GM21737 (cell line): Measurements from ENCODE around the gene CTRB2.
"Not testable (repeated sequence)": the region's sequence is repeated elsewhere in the genome, so short reads cannot be mapped to it uniquely, and the experiment has no call there.

Source experiments
- ATAC-seq: cut with Tn5 transposase; IDR thresholded peaks from one replicate; pipeline ENCODE4 v1.9.1; 2021; ENCODE audit warnings: mild to moderate bottlenecking, moderate library complexity; ENCODE audit not compliant: unreplicated experiment

The CTRB2 gene

DNA sequence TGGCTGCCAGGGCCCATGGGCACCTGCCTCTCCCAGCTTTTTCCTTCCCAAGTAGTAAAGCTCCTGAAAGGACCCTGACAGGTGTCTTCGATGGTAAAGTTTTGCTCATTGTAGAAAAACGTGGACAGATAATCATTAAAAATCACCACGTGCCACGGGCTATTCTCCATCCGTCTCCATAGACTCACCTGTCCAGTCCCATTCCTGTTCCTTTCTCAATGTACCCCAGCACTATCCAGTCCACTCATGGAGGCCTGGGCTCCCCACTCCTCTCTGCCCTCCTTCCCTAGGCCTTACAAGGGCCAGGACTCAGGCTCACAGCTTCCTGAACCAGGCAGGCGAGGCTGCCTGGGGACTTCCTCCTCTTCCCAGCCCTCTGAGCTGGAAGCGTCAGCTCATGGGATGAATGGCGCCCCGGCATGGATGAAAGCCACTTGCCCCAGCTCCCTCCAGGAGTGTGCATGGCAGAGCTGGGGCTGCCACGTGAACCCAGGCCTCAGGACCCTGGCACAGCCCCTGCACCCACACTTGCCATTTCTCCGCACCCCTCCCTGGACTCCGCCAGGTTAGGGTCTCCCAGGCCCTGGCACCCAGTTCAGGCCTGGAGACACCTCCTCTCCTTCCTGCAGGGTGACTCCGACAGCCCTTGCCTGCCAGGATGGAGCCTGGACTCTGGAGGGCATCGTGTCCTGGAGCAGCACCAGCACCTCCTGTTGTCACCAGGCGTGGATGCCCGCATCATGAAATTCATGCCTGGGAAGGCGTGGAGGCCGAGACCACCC lies 20.6 kb upstream of the CTRB2 start:
- no peak for ATAC-seq

DNA sequence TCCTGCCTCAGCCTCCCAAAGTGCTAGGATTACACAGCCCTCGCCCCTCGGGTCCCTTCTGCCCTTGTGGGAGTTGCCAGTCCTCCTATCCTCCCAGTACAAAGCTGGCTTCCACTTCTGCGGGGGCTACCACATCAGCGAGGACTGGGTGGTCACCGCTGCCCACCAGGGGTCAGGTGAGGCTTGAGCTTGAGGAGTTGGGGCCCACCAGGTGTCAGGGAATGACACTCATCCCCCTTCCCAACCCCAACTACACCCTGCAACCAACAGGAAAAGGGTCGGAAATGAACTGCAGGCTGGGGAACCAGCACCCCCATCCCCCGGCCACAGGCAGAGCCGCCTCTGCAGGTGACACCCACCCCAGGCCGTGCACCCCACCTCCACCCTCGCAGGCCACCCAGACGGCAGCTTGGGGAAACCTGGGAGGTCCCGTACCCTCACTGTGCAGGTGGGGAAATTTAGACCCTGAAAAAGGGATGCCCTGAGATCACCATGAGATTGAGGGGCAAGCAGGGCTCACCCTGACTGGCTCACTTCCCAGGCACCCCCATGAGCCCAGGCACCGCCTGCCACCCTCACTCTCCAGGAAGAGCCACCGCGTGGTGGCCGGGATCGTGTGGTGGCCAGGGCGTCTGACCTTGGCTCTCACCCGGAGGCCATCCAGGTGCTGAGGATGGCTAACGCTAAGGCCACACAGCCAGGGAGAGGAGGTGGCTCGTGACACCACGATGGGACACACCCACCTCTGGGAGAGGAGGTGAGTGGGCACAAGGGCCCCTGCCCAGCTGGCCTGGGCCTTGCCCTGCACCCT lies 19.8 kb upstream of the CTRB2 start:
- no peak for ATAC-seq

GRCh38 chr16:75225678-75226515 lies 18.9 kb upstream of the CTRB2 start:
- ATAC-seq = no peak

- ATAC-seq = no peak
Measured at GRCh38 chr16:75225092-75225491, 18.1 kb upstream of the CTRB2 start.

- ATAC-seq = no peak
Measured at GRCh38 chr16:75224306-75225082, 17.5 kb upstream of the CTRB2 start.

DNA sequence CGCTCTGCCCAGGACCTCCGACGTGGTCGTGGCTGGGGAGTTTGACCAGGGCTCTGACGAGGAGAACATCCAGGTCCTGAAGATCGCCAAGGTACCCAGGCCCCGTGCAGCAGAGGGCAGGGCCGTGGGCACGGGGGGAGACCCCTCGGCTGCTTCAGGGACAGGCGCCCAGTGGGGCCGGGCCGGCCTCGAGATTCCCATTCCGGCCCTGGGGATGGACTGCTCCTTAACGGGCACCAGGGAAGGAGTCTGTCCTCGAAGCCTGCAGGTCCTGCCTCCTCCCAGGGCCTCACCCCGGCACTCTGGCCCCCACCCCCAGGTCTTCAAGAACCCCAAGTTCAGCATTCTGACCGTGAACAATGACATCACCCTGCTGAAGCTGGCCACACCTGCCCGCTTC lies 16.2 kb upstream of the CTRB2 start:
- ATAC-seq = not testable (repeated sequence)

GRCh38 chr16:75222271-75222783 lies 15.4 kb upstream of the CTRB2 start:
- ATAC-seq = no peak

DNA sequence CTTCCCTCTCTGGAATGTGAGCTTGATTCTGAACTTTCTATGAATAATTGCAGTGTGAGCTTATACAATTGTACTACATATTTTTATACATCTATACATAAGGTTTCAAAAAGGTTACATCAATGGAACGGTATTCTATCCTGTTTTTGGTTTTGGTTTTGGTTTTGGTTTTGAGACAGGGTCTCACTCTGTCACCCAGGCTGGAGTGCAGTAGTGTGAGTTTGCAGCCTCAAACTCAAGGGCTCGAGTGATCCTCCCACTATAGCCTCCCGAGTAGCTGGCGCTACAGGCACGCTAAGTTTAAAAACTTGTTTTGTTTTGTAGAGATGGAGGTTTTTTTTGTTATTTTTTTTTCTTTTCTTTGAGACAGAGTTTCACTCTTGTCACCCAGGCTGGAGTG lies 12.9 kb upstream of the CTRB2 start:
- ATAC-seq = no peak

DNA sequence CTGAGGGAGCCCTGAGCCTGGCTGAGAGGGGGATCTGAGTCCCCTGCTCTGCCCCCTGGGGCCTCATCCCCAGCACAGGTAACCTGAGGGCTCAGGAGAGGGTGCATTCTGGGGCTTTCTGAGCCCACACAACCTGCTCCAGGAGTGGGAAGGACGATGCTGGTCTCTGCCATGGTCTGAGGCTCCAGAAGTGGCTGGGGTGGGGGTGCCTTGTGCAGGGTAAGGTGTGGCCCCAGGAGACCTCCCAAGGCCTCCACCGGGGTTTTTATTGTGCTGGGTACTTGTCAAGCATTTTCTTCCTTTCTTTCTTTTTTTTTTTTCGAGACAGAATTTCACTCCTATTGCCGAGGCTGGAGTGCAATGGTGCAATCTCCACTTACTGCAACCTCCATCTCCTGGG lies 12.1 kb upstream of the CTRB2 start:
- ATAC-seq = no peak

DNA sequence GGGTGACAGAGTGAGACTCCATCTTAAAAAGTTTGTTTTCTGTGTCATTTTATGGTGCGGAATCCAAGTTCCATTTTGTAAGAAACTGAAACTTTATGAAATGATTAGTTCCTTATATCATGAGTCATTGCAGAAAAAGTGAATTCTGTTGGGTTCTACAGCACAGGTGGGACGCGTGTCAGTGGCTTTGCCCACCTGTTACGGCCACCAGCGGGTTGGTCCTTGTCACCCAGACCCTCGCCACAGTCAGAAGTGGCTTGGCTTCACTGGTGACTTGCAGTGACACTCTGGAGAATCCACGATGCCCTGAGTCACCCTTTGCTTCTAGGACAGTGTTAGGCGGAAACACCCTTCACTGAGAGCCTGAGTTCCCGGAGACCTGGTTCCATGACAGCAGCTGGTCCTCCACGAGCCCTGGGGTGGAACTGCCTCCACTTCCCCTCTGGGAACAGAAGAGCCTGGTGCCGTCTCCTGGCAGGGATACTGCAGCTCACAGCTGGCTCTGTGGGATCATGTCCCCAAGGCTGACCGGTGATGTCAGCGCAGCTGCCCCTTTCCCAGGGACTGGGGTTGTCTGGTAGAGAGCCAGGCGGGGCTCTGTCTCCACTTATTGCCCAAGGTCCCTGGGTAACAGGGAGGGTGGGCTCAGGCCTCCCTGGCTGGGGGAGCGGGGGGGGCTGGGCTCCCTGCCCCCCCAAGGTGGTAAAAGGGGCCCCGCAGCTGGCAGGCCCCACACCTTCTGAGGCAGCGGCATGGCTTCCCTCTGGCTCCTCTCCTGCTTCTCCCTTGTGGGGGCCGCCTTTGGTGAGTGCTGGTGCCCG lies 11.5 kb upstream of the CTRB2 start, which contains the start of gene CTRB1:
TSS of gene CTRB1 (plus strand) at position 733 of the 821 bp plus-strand sequence. CDS start at position 753, 20 bp downstream.
- ATAC-seq = peak; percentile 49

GRCh38 chr16:75217389-75217851 lies 10.5 kb upstream of the CTRB2 start:
- no peak for ATAC-seq

- ATAC-seq = no peak
Measured at GRCh38 chr16:75216576-75216975, 9.6 kb upstream of the CTRB2 start.

DNA sequence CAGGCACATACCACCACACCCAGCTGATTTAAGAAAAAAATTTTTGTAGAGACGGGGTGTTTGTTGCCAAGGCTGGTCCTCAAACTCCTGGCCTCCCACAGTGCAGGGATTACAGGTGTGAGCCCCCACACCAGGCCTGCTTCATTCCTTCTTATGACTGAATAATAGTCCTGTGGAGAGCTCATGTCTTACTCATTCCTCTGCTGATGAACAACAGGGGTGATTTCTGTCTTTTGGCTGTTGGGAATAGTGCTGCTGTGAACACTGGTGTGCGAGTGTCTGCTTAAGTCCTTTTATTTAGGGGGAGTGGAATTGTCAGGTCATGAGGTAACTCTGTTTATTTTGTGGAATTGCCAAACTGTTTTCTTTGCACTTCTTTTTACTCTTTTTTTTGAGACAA lies 9.2 kb upstream of the CTRB2 start:
- ATAC-seq = no peak

- ATAC-seq = not testable (repeated sequence)
Measured at GRCh38 chr16:75211286-75211685, 4.3 kb upstream of the CTRB2 start.

- no peak for ATAC-seq
Measured at GRCh38 chr16:75209944-75210343, 3.0 kb upstream of the CTRB2 start.

- ATAC-seq = not testable (repeated sequence)
Measured at GRCh38 chr16:75209514-75209913, 2.6 kb upstream of the CTRB2 start.

GRCh38 chr16:75208861-75209505 lies 2.0 kb upstream of the CTRB2 start:
- ATAC-seq = no peak

DNA sequence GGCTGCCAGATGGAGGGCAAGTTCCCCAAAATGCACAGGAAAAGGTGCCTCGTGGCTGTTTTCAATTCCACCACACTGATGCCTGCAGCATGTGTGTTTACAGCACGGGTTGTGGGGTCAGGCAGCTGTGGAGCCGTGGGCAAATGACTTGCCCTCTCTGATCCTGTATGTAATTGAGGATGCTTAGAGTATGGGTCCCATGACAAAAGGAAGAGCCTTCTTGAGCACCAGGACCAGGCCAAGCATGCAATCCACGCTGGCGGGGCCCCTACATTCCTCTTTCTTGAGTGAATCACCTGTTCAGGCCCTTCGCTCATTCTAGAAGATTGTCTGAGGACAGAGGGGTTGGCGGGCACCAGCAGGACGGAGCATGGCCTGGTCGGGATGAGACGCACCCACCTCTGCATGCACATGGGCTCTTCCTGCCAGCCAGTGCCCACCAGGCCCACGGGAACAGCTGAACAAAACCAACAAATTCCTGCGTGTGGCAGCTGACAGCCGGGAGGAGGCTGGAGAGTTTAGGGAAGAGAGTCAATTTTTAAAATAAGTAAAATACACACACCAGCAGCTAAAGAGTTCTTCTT lies 1.4 kb upstream of the CTRB2 start:
- ATAC-seq = no peak
